A549 (cell line): ENCODE measurements around the gene MPPED2.

Source experiments
- CEBPB ChIP-seq, 2 experiments: fragments of >200 bp in 1 of 2; sonication (Bioruptor Twin) in 1 of 2; formaldehyde crosslinking in 1 of 2; IDR thresholded peaks; 2 replicates each; pipeline ENCODE4 v1.6.1; 2012 to 2016
- CTCF ChIP-seq: fragments of >200 bp; sonication (Bioruptor Twin); formaldehyde crosslinking; IDR thresholded peaks from 3 replicates; pipeline ENCODE4 v1.5.1; 2016
- EHMT2 ChIP-seq: fragments of 200-600 bp; sonication (generic); IDR thresholded peaks from 2 replicates; pipeline ENCODE4 v1.6.1; 2016; ENCODE audit warnings: antibody characterized with exemption, low read depth, mild to moderate bottlenecking, moderate library complexity
- NPAS2 ChIP-seq: fragments of 250-450 bp; sonication (Bioruptor Pico); IDR thresholded peaks from 2 replicates; pipeline ENCODE4 v1.8.0; 2022; ENCODE audit warnings: mild to moderate bottlenecking, moderate library complexity, borderline replicate concordance
- REST ChIP-seq: fragments of 200-600 bp; sonication (generic); IDR thresholded peaks from 2 replicates; pipeline ENCODE4 v1.6.1; 2016; ENCODE audit warnings: antibody characterized with exemption, mild to moderate bottlenecking, moderate library complexity
- USF2 ChIP-seq: fragments of 450-650 bp; IDR thresholded peaks from 2 replicates; pipeline ENCODE4 v1.6.1; 2014; ENCODE audit warnings: antibody characterized with exemption
- TF ChIP-seq, protein P1 (sequence below): IDR thresholded peaks from 2 replicates; pipeline ENCODE4 v1.6.1; 2012

GRCh38 chr11:30392221-30392784 lies 193.8 kb downstream of the MPPED2 start:
- TF ChIP-seq, protein P1, sequence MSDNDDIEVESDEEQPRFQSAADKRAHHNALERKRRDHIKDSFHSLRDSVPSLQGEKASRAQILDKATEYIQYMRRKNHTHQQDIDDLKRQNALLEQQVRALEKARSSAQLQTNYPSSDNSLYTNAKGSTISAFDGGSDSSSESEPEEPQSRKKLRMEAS = no peak
- no peak for TF ChIP-seq CTCF
- TF ChIP-seq USF2 = no peak
- no peak for TF ChIP-seq CEBPB (IDR thresholded peaks at IDR 0.05)
- TF ChIP-seq EHMT2 = no peak
- TF ChIP-seq NPAS2 (CRISPR knock-in tag) = no peak
- TF ChIP-seq REST = no peak
